Liver (tissue), 9 donors: Measurements from ENCODE around the gene ZFAND2A. TPM values are rescaled to one million over a fixed set of nuclear protein-coding genes. Genes with fewer than 3 reads are reported as not detected.

Source experiments
- DNase-seq: peaks from one replicate; pipeline ENCODE4 v3.0.0-alpha.2; 2017; ENCODE audit warnings: low spot score
- H3K27ac ChIP-seq, 2 donors: one replicate each; pipeline ENCODE4 v1.7.0; 2013; ENCODE audit warnings: inconsistent platforms in 2 of 2, low read length in 2 of 2, control low read depth in 1 of 2, low read depth in 1 of 2, mild to moderate bottlenecking in 1 of 2
- H3K27me3 ChIP-seq, 4 donors: one replicate each; pipeline versions ENCODE4 v1.6.1 to v1.7.0; 2013; ENCODE audit warnings: low read length in 3 of 4, inconsistent platforms in 1 of 4, mild to moderate bottlenecking in 1 of 4, moderate library complexity in 1 of 4; ENCODE audit not compliant: control insufficient read depth in 4 of 4, insufficient read depth in 4 of 4
- H3K36me3 ChIP-seq, 4 donors: one replicate each; pipeline versions ENCODE4 v1.6.1 to v1.7.0; 2013; ENCODE audit warnings: low read length in 3 of 4, mild to moderate bottlenecking in 3 of 4, low read depth in 1 of 4, moderate library complexity in 1 of 4; ENCODE audit not compliant: control insufficient read depth in 4 of 4, insufficient read depth in 3 of 4
- H3K4me1 ChIP-seq, 4 donors: one replicate each; pipeline versions ENCODE4 v1.6.1 to v1.7.0; 2013; ENCODE audit warnings: low read length in 3 of 4, mild to moderate bottlenecking in 3 of 4, moderate library complexity in 1 of 4; ENCODE audit not compliant: control insufficient read depth in 4 of 4, insufficient read depth in 4 of 4
- H3K4me3 ChIP-seq, 3 donors: one replicate each; pipeline versions ENCODE4 v1.6.1 to v1.7.0; 2013; ENCODE audit warnings: low read length in 3 of 3, control low read depth in 1 of 3, low read depth in 1 of 3, mild to moderate bottlenecking in 1 of 3
- H3K9ac ChIP-seq, 2 donors: one replicate each; pipeline ENCODE4 v1.7.0; 2013; ENCODE audit warnings: low read length in 2 of 2, mild to moderate bottlenecking in 2 of 2, moderate library complexity in 2 of 2, control low read depth in 1 of 2, low read depth in 1 of 2
- H3K9me3 ChIP-seq, 4 donors: one replicate each; pipeline versions ENCODE4 v1.6.1 to v1.7.0; 2013; ENCODE audit warnings: low read length in 3 of 4; ENCODE audit not compliant: control insufficient read depth in 4 of 4
- ATF3 ChIP-seq: IDR thresholded peaks from 2 replicates; pipeline ENCODE4 v1.6.1; 2016; ENCODE audit warnings: antibody characterized with exemption
- CTCF ChIP-seq: fragments of 150-350 bp; IDR thresholded peaks from 2 replicates; pipeline ENCODE4 v1.5.1; 2017; ENCODE audit warnings: improper control_type of control experiment, low read depth, low read length; ENCODE audit not compliant: missing input control
- EGR1 ChIP-seq, 2 donors: IDR thresholded peaks; 2 replicates each; pipeline ENCODE4 v1.6.1; 2016 to 2018; ENCODE audit warnings: antibody characterized with exemption in 2 of 2, low read depth in 2 of 2
- FOXA1 ChIP-seq: IDR thresholded peaks from 2 replicates; pipeline ENCODE4 v1.6.1; 2016; ENCODE audit warnings: antibody characterized with exemption
- GABPA ChIP-seq, 2 donors: IDR thresholded peaks in 1 of 2; conservative IDR thresholded peaks in 1 of 2; 2 replicates each; pipeline ENCODE4 v1.6.1; 2016; ENCODE audit warnings: antibody characterized with exemption in 2 of 2, mild to moderate bottlenecking in 1 of 2, moderate library complexity in 1 of 2
- HNF4A ChIP-seq, 2 donors: conservative IDR thresholded peaks; 2 replicates each; pipeline ENCODE4 v1.6.1; 2016; ENCODE audit warnings: antibody characterized with exemption in 2 of 2, mild to moderate bottlenecking in 2 of 2
- MAX ChIP-seq: IDR thresholded peaks from 2 replicates; pipeline ENCODE4 v1.6.1; 2016; ENCODE audit warnings: antibody characterized with exemption
- NR2F2 ChIP-seq: IDR thresholded peaks from 2 replicates; pipeline ENCODE4 v1.6.1; 2016; ENCODE audit warnings: antibody characterized with exemption
- RAD21 ChIP-seq, 2 donors: IDR thresholded peaks; 2 replicates each; pipeline ENCODE4 v1.6.1; 2016; ENCODE audit warnings: antibody characterized with exemption in 2 of 2, mild to moderate bottlenecking in 2 of 2
- REST ChIP-seq: IDR thresholded peaks from 2 replicates; pipeline ENCODE4 v1.6.1; 2016; ENCODE audit warnings: antibody characterized with exemption, mild to moderate bottlenecking
- RXRA ChIP-seq, 2 donors: IDR thresholded peaks; 2 replicates each; pipeline ENCODE4 v1.6.1; 2017 to 2018; ENCODE audit warnings: antibody characterized with exemption in 2 of 2, mild to moderate bottlenecking in 1 of 2
- TAF1 ChIP-seq: conservative IDR thresholded peaks from 2 replicates; pipeline ENCODE4 v1.6.1; 2016; ENCODE audit warnings: antibody characterized with exemption, mild to moderate bottlenecking
- WGBS: extraction: QIAGEN DNeasy Blood & Tissue Kit; methylation state at CpG from one replicate; pipeline ENCODE4 v1.1.7; 2013; 5-methylcytosine and 5-hydroxymethylcytosine counted together
- polyA plus RNA-seq, 2 donors: library from polyadenylated mRNA; stranded (reverse) in 1 of 2; unstranded in 1 of 2; fragments of 200-250 nt in 1 of 2; fragments of >200 nt in 1 of 2; fragmentation: Nextera tagmentation in 1 of 2; extraction: Ambion mirVana in 1 of 2; gene quantifications; one replicate each; pipeline versions ENCODE4 v1.2.1 to v1.2.3, GENCODE V29; 2013 to 2015
- total RNA-seq, 2 donors: library from RNA; depleted of rRNA; stranded (reverse); fragments of >200 nt; gene quantifications; one replicate each; pipeline ENCODE4 v1.2.3, GENCODE V29; 2014
- donor health status: healthy.
- donor health status: healthy.
- donor health status: healthy.
- donor health status: healthy.
- donor health status: healthy.

Gene ZFAND2A
- total and polyA plus RNA-seq, 4 donors = 12.5 to 53.3 (median 33.5) TPM

- H3K27me3 ChIP-seq = no peaks in the 10 kb centered on the region
- H3K36me3 ChIP-seq = no peaks in the 10 kb centered on the region
- H3K9ac ChIP-seq = no peak overlapping the region
- DNase-seq = no peak
- no peaks in the 10 kb centered on the region for H3K9me3 ChIP-seq
- WGBS = 87% methylated on average over 19 of the region's 19 CpGs
- no peak overlapping the region for H3K4me3 ChIP-seq
- no peak overlapping the region for H3K27ac ChIP-seq
- H3K4me1 ChIP-seq = peaks cover 1 to 10% (median 6%) of the 10 kb centered on the region in 4 donors
- TF ChIP-seq TAF1 = no peak
- no peak for TF ChIP-seq HNF4A (conservative IDR thresholded peaks at IDR 0.05)
Observed at GRCh38 chr7:1181031-1181430, 21.0 kb upstream of the ZFAND2A start.

- H3K9ac ChIP-seq = no peak overlapping the region
- H3K4me3 ChIP-seq = no peak overlapping the region
- H3K36me3 ChIP-seq = no peaks in the 10 kb centered on the region
- H3K4me1 ChIP-seq = peaks cover 6 to 13% (median 9%) of the 10 kb centered on the region in 4 donors
- H3K9me3 ChIP-seq = no peaks in the 10 kb centered on the region
- no peaks in the 10 kb centered on the region for H3K27me3 ChIP-seq
- H3K27ac ChIP-seq = no peak overlapping the region
- DNase-seq = peak; percentile 85
- TF ChIP-seq NR2F2 (no peak), EGR1 (IDR thresholded peaks at IDR 0.05; ENCODE audit: low read depth in 2 of 2) (no peak), RXRA (IDR thresholded peaks at IDR 0.05) (no peak), FOXA1 (no peak), MAX (no peak), RAD21 (IDR thresholded peaks at IDR 0.05) (peak; percentile 46 to 67), CTCF (peak; percentile 60), ATF3 (no peak), REST (no peak), HNF4A (conservative IDR thresholded peaks at IDR 0.05) (no peak), GABPA (IDR thresholded peaks at IDR 0.05 in 1 of 2, conservative IDR thresholded peaks at IDR 0.05 in 1 of 2) (no peak)
- 33% methylated on average over 22 of the region's 22 CpGs for WGBS
Observed at GRCh38 chr7:1176891-1177373, 16.9 kb upstream of the ZFAND2A start.
